HEK293 (cell line): Measurements from ENCODE around the gene RNASEH2A.

ENCODE experiments used
- CTCF ChIA-PET: fragments of 350-600 bp; formaldehyde crosslinking; extraction: SDS; loops from one replicate; lab custom pipeline; 2021; ENCODE audit warnings: antibody characterized with exemption; lab: Yijun Ruan, JAX
- POLR2A ChIA-PET: fragments of 300-600 bp; formaldehyde crosslinking; extraction: SDS; loops from one replicate; lab custom pipeline; 2020; ENCODE audit warnings: antibody characterized with exemption, inconsistent platforms; lab: Yijun Ruan, JAX
- H3K27ac ChIP-seq: fragments of 200-500 bp; sonication (Bioruptor generic); 2 replicates; pipeline ENCODE4 v1.5.1; 2014; ENCODE audit warnings: low read depth, low read length, control low read depth, inconsistent platforms; ENCODE audit errors: extremely low read depth
- H3K36me3 ChIP-seq, 2 experiments: fragments of 200-500 bp in 1 of 2; sonication (Bioruptor generic) in 1 of 2; 1 replicate in 1 of 2; 2 replicates in 1 of 2; pipeline ENCODE4 v1.5.1; 2014 to 2017; ENCODE audit warnings: inconsistent platforms in 2 of 2, low read length in 2 of 2; ENCODE audit not compliant: control insufficient read depth in 2 of 2, insufficient read depth in 1 of 2
- H3K4me1 ChIP-seq: fragments of 200-500 bp; sonication (Bioruptor generic); 2 replicates; pipeline ENCODE4 v1.5.1; 2014; ENCODE audit warnings: mild to moderate bottlenecking, low read length, inconsistent platforms; ENCODE audit not compliant: control insufficient read depth, insufficient read depth
- H3K4me3 ChIP-seq: 2 replicates; pipeline ENCODE4 v1.5.1; 2011; ENCODE audit warnings: low read depth, mild to moderate bottlenecking, control low read depth, low read length, moderate library complexity
- H3K9me3 ChIP-seq: fragments of 200-500 bp; sonication (Bioruptor generic); 2 replicates; pipeline ENCODE4 v1.5.1; 2014; ENCODE audit warnings: low read depth, low read length, inconsistent platforms; ENCODE audit not compliant: control insufficient read depth, insufficient read depth
- GLIS1 ChIP-seq: fragments of 450-650 bp; formaldehyde crosslinking; IDR thresholded peaks from 2 replicates; pipeline ENCODE4 v1.5.1; 2016; ENCODE audit warnings: missing biosample characterization, missing genetic modification characterization
- SETDB1 ChIP-seq: IDR thresholded peaks from one replicate; pipeline ENCODE4 v1.6.1; 2017; ENCODE audit warnings: mild to moderate bottlenecking, low read length, moderate library complexity, mixed read lengths; ENCODE audit not compliant: insufficient read length
- ZBTB20 ChIP-seq: fragments of 450-650 bp; formaldehyde crosslinking; IDR thresholded peaks from 2 replicates; pipeline ENCODE4 v1.5.1; 2016; ENCODE audit warnings: missing biosample characterization, missing genetic modification characterization
- ZIC2 ChIP-seq: fragments of 450-650 bp; formaldehyde crosslinking; IDR thresholded peaks from 2 replicates; pipeline ENCODE4 v1.5.1; 2016; ENCODE audit warnings: missing biosample characterization, missing genetic modification characterization
- ZNF121 ChIP-seq: fragments of 450-650 bp; formaldehyde crosslinking; IDR thresholded peaks from 2 replicates; pipeline ENCODE4 v1.5.1; 2016; ENCODE audit warnings: missing biosample characterization, missing genetic modification characterization
- ZNF140 ChIP-seq: fragments of 450-650 bp; formaldehyde crosslinking; IDR thresholded peaks from 2 replicates; pipeline ENCODE4 v1.5.1; 2016; ENCODE audit warnings: missing biosample characterization, missing genetic modification characterization
- ZNF223 ChIP-seq: fragments of 450-650 bp; formaldehyde crosslinking; IDR thresholded peaks from 2 replicates; pipeline ENCODE4 v1.5.1; 2016; ENCODE audit warnings: missing biosample characterization, missing genetic modification characterization
- ZNF274 ChIP-seq, 2 experiments: fragments of 200-500 bp in 1 of 2; fragments of 450-650 bp in 1 of 2; sonication (Bioruptor generic) in 1 of 2; formaldehyde crosslinking in 1 of 2; IDR thresholded peaks; 2 replicates each; pipeline versions ENCODE4 v1.5.1 to v1.6.1; 2014 to 2016; ENCODE audit warnings: borderline replicate concordance in 1 of 2, inconsistent platforms in 1 of 2, low read length in 1 of 2, missing biosample characterization in 1 of 2, missing genetic modification characterization in 1 of 2
- ZNF292 ChIP-seq: fragments of 450-650 bp; formaldehyde crosslinking; IDR thresholded peaks from 2 replicates; pipeline ENCODE4 v1.5.1; 2016; ENCODE audit warnings: low read depth, missing biosample characterization, missing genetic modification characterization, borderline replicate concordance
- ZNF335 ChIP-seq: fragments of 450-650 bp; formaldehyde crosslinking; conservative IDR thresholded peaks from 2 replicates; pipeline ENCODE4 v1.5.1; 2016; ENCODE audit warnings: missing biosample characterization, missing genetic modification characterization
- ZNF623 ChIP-seq: fragments of 450-650 bp; formaldehyde crosslinking; IDR thresholded peaks from 2 replicates; pipeline ENCODE4 v1.5.1; 2016; ENCODE audit warnings: missing biosample characterization, missing genetic modification characterization
- ZNF677 ChIP-seq: fragments of 450-650 bp; IDR thresholded peaks from 2 replicates; pipeline ENCODE4 v1.5.0; 2018; ENCODE audit warnings: missing biosample characterization, mild to moderate bottlenecking, missing genetic modification characterization, moderate library complexity
- ZNF776 ChIP-seq: fragments of 450-650 bp; formaldehyde crosslinking; IDR thresholded peaks from 2 replicates; pipeline ENCODE4 v1.5.0; 2017; ENCODE audit warnings: missing biosample characterization, missing genetic modification characterization, borderline replicate concordance
- TF ChIP-seq, protein P1 (sequence below): fragments of 450-650 bp; IDR thresholded peaks from 2 replicates; pipeline ENCODE4 v1.5.1; 2018; ENCODE audit warnings: missing biosample characterization, missing genetic modification characterization
- TF ChIP-seq, protein P2 (sequence below): fragments of 450-650 bp; formaldehyde crosslinking; optimal IDR thresholded peaks from 2 replicates; pipeline ENCODE3; 2016; ENCODE audit warnings: missing biosample characterization, mild to moderate bottlenecking, missing genetic modification characterization
- TF ChIP-seq, protein P3 (sequence below): fragments of 450-650 bp; formaldehyde crosslinking; IDR thresholded peaks from 2 replicates; pipeline ENCODE4 v1.5.1; 2016; ENCODE audit warnings: missing biosample characterization, missing genetic modification characterization
- TF ChIP-seq, protein P4 (sequence below): fragments of 450-650 bp; formaldehyde crosslinking; IDR thresholded peaks from 2 replicates; pipeline ENCODE4 v1.5.1; 2016; ENCODE audit warnings: missing biosample characterization, missing genetic modification characterization

RNASEH2A gene

DNA sequence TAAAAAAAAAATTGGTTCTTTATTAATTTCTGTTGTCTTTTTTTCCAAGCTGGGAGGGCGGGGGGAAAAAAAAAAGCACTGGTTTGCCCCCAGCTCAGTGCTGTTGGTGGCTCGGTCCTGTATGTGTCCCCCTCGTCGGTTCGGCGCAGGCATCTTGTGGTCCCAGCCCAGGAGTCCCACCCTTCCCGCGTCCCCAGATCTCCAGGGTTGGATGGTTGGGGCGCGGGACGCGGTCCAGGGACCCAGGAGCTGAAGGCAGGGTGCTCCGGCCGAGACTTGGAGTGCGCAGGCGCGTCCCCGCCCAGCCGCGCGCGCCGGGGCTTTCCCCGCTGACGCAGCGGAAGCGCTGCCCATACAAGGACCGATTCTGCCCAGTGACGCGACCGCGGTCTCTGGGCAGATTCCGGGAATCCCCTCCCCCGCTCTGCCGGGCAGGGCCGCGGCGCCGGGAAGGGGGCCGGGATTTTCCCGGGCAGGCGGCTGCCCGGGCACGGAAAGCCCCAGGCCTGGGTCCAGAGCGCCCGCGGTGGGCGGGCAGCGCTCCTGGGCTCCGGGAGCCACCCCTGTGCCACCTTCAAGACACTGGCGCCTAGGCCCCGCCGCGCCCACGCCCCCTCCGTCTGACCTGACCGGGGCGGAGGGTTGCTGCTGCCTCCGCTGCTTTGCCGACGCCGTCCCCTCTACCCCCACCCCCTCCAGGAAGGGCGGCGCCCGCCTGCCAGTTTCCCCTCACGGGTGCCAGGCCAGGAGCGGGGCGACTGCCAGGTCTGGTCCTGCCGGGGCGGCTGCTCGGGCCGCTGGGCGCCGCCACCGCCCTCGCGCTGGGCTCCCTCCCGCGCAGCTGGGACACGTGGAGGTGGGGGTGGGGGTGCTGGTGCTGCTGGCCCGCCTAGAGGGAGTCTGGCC is 12.8 kb upstream of the RNASEH2A start (continued):
- no peak for TF ChIP-seq ZNF623 (tag by site-specific recombination)
- TF ChIP-seq ZBTB20 = peak; percentile 97
- 0 out of 2 replicates have a peak, but pooled peaks have one; percentile 32 for TF ChIP-seq ZNF223 (tag by site-specific recombination)
- TF ChIP-seq, protein P1, sequence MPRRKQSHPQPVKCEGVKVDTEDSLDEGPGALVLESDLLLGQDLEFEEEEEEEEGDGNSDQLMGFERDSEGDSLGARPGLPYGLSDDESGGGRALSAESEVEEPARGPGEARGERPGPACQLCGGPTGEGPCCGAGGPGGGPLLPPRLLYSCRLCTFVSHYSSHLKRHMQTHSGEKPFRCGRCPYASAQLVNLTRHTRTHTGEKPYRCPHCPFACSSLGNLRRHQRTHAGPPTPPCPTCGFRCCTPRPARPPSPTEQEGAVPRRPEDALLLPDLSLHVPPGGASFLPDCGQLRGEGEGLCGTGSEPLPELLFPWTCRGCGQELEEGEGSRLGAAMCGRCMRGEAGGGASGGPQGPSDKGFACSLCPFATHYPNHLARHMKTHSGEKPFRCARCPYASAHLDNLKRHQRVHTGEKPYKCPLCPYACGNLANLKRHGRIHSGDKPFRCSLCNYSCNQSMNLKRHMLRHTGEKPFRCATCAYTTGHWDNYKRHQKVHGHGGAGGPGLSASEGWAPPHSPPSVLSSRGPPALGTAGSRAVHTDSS = no peak
- no peak for TF ChIP-seq ZNF776 (tag by site-specific recombination)
- TF ChIP-seq ZNF292 (tag by site-specific recombination) = no peak
- no peak for TF ChIP-seq SETDB1
- no peak for TF ChIP-seq ZNF140 (tag by site-specific recombination)
- TF ChIP-seq, protein P2, sequence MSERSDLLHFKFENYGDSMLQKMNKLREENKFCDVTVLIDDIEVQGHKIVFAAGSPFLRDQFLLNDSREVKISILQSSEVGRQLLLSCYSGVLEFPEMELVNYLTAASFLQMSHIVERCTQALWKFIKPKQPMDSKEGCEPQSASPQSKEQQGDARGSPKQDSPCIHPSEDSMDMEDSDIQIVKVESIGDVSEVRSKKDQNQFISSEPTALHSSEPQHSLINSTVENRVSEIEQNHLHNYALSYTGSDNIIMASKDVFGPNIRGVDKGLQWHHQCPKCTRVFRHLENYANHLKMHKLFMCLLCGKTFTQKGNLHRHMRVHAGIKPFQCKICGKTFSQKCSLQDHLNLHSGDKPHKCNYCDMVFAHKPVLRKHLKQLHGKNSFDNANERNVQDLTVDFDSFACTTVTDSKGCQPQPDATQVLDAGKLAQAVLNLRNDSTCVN (tag by site-specific recombination) = peak; percentile 94
- TF ChIP-seq, protein P3, sequence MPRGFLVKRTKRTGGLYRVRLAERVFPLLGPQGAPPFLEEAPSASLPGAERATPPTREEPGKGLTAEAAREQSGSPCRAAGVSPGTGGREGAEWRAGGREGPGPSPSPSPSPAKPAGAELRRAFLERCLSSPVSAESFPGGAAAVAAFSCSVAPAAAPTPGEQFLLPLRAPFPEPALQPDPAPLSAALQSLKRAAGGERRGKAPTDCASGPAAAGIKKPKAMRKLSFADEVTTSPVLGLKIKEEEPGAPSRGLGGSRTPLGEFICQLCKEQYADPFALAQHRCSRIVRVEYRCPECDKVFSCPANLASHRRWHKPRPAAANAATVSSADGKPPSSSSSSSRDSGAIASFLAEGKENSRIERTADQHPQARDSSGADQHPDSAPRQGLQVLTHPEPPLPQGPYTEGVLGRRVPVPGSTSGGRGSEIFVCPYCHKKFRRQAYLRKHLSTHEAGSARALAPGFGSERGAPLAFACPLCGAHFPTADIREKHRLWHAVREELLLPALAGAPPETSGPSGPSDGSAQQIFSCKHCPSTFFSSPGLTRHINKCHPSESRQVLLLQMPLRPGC (tag by site-specific recombination) = no peak

DNA sequence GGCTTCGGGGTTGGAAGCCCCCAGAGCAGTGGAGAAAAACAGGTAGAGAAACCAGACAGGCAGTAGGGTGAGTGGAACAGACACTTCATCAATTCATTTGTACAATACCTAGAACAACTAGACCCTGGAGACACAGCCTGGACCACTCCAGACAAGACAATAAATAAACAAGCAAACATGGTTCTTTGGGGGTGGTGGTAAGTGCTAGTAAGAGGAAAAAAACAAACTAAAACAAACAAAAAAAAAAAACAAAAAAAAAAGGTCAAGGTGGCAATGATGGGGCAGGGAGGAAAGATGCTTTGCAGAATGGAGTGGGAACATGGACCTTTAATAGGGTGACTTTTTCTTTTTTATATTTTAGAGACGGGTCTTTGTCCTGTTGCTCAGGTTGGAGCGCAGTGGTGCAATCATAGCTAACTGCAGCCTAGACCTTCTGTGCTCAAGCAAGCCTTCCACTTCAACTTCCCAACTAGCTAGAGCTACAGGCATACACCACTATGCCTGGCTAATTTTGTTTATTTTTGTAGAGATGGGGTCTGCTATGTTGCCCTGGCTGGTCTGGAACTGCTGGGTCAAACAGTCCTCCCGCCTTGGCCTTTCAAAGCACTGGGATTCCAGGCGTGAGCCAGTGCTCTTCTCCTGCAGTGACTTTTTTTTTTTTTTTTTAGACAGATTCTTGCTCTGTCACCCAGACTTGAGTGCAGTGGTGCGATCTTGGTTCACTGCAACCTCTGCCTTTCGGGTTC is 12.0 kb upstream of the RNASEH2A start:
- POLR2A ChIA-PET = interaction anchor here (0.7 to 2.6 kb wide), 3 partner anchors 16 to 1134 kb away, joined by 3 to 12 read pairs (median 4); no protein-coding TSS in a partner anchor
- peak overlapping the region; percentile 43 for H3K4me3 ChIP-seq
- no peak overlapping the region for H3K27ac ChIP-seq
- CTCF ChIA-PET = interaction anchor here (0.6 to 16.5 kb wide), 4 partner anchors 17 to 126 kb away, joined by 5 to 386 read pairs (median 140); partner anchors contain the start of gene HOOK2
- no peaks in the 10 kb centered on the region for H3K9me3 ChIP-seq
- H3K36me3 ChIP-seq = peaks cover 12 to 14% of the 10 kb centered on the region in 2 experiments; a peak in 2 of 3 replicates
- H3K4me1 ChIP-seq = peaks cover 13% of the 10 kb centered on the region
- TF ChIP-seq ZNF121 (tag by site-specific recombination) (peak; percentile 69), ZNF677 (tag by site-specific recombination) (no peak), ZNF274 (IDR thresholded peaks at IDR 0.05; ENCODE audit: low read length) (no peak), ZNF274 (tag by site-specific recombination; IDR thresholded peaks at IDR 0.05; ENCODE audit: borderline replicate concordance) (no peak), GLIS1 (tag by site-specific recombination) (0 out of 2 replicates have a peak, but pooled peaks have one; percentile 2), ZIC2 (tag by site-specific recombination) (no peak), ZNF335 (peak; percentile 38; the same call in 1 of the 2 replicates)
- TF ChIP-seq, protein P4, sequence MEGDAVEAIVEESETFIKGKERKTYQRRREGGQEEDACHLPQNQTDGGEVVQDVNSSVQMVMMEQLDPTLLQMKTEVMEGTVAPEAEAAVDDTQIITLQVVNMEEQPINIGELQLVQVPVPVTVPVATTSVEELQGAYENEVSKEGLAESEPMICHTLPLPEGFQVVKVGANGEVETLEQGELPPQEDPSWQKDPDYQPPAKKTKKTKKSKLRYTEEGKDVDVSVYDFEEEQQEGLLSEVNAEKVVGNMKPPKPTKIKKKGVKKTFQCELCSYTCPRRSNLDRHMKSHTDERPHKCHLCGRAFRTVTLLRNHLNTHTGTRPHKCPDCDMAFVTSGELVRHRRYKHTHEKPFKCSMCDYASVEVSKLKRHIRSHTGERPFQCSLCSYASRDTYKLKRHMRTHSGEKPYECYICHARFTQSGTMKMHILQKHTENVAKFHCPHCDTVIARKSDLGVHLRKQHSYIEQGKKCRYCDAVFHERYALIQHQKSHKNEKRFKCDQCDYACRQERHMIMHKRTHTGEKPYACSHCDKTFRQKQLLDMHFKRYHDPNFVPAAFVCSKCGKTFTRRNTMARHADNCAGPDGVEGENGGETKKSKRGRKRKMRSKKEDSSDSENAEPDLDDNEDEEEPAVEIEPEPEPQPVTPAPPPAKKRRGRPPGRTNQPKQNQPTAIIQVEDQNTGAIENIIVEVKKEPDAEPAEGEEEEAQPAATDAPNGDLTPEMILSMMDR (tag by site-specific recombination) = 0 out of 2 replicates have a peak, but pooled peaks have one; percentile 7
- TF ChIP-seq, all 188 proteins: peak for 4
